ENCODE data around the gene AKR1D1.
"Not testable (repeated sequence)": the region's sequence is repeated elsewhere in the genome, so short reads cannot be mapped to it uniquely, and the experiment has no call there.

The AKR1D1 gene

GRCh38 chr7:138074540-138074939 lies 1.7 kb upstream of the AKR1D1 start:
- no peak overlapping the region for H3K27ac ChIP-seq
- H3K27me3 ChIP-seq (ENCODE audit: insufficient read depth, low read depth, severe bottlenecking), result no peaks in the 10 kb centered on the region
- H3K4me3 ChIP-seq (ENCODE audit: low read depth, low read length), result no peak overlapping the region
- peaks cover 4% of the 10 kb centered on the region for H3K9me3 ChIP-seq (ENCODE audit: severe bottlenecking)
- no peaks in the 10 kb centered on the region for H3K36me3 ChIP-seq
- TF ChIP-seq CTCF (IDR thresholded peaks at IDR 0.05; ENCODE audit: low read depth, low read length), result no peak
- DNase-seq, result no peak

- Histone ChIP-seq H3K27ac (no peak overlapping the region), H3K9me3 (ENCODE audit: severe bottlenecking) (peaks cover 4% of the 10 kb centered on the region), H3K27me3 (ENCODE audit: insufficient read depth, low read depth, severe bottlenecking) (no peaks in the 10 kb centered on the region), H3K36me3 (no peaks in the 10 kb centered on the region), H3K4me3 (ENCODE audit: low read depth, low read length) (no peak overlapping the region)
- no peak for DNase-seq
- TF ChIP-seq CTCF (IDR thresholded peaks at IDR 0.05; ENCODE audit: low read depth, low read length), result no peak
Observed at GRCh38 chr7:138075350-138075749, 909 bp upstream of the AKR1D1 start.

GRCh38 chr7:138075786-138076185 lies 473 bp upstream of the AKR1D1 start:
- H3K4me3 ChIP-seq (ENCODE audit: low read depth, low read length); H3K9me3 ChIP-seq (ENCODE audit: severe bottlenecking); DNase-seq; H3K27me3 ChIP-seq (ENCODE audit: insufficient read depth, low read depth, severe bottlenecking); H3K27ac ChIP-seq; H3K36me3 ChIP-seq: not testable (repeated sequence)

GRCh38 chr7:138077809-138078208 lies 1.6 kb downstream of the AKR1D1 start:
- no peaks in the 10 kb centered on the region for H3K27me3 ChIP-seq (ENCODE audit: insufficient read depth, low read depth, severe bottlenecking)
- no peak for DNase-seq
- no peak overlapping the region for H3K27ac ChIP-seq
- no peaks in the 10 kb centered on the region for H3K36me3 ChIP-seq
- peaks cover 4% of the 10 kb centered on the region for H3K9me3 ChIP-seq (ENCODE audit: severe bottlenecking)
- H3K4me3 ChIP-seq (ENCODE audit: low read depth, low read length), result no peak overlapping the region
- TF ChIP-seq CTCF (IDR thresholded peaks at IDR 0.05; ENCODE audit: low read depth, low read length), result no peak

GRCh38 chr7:138079137-138079536 lies 2.9 kb downstream of the AKR1D1 start:
- Histone ChIP-seq H3K27me3 (ENCODE audit: insufficient read depth, low read depth, severe bottlenecking) (no peaks in the 10 kb centered on the region), H3K27ac (no peak overlapping the region), H3K4me3 (ENCODE audit: low read depth, low read length) (no peak overlapping the region), H3K36me3 (no peaks in the 10 kb centered on the region), H3K9me3 (ENCODE audit: severe bottlenecking) (peaks cover 2% of the 10 kb centered on the region)
- no peak for TF ChIP-seq CTCF (IDR thresholded peaks at IDR 0.05; ENCODE audit: low read depth, low read length)
- no peak for DNase-seq

GRCh38 chr7:138081868-138082267 lies 5.6 kb downstream of the AKR1D1 start:
- TF ChIP-seq CTCF (IDR thresholded peaks at IDR 0.05; ENCODE audit: low read depth, low read length), result no peak
- no peaks in the 10 kb centered on the region for H3K9me3 ChIP-seq (ENCODE audit: severe bottlenecking)
- no peaks in the 10 kb centered on the region for H3K36me3 ChIP-seq
- H3K4me3 ChIP-seq (ENCODE audit: low read depth, low read length), result no peak overlapping the region
- no peak overlapping the region for H3K27ac ChIP-seq
- no peak for DNase-seq
- no peaks in the 10 kb centered on the region for H3K27me3 ChIP-seq (ENCODE audit: insufficient read depth, low read depth, severe bottlenecking)
